ENCODE measurements around the gene UBE2E2.

The UBE2E2 gene

DNA sequence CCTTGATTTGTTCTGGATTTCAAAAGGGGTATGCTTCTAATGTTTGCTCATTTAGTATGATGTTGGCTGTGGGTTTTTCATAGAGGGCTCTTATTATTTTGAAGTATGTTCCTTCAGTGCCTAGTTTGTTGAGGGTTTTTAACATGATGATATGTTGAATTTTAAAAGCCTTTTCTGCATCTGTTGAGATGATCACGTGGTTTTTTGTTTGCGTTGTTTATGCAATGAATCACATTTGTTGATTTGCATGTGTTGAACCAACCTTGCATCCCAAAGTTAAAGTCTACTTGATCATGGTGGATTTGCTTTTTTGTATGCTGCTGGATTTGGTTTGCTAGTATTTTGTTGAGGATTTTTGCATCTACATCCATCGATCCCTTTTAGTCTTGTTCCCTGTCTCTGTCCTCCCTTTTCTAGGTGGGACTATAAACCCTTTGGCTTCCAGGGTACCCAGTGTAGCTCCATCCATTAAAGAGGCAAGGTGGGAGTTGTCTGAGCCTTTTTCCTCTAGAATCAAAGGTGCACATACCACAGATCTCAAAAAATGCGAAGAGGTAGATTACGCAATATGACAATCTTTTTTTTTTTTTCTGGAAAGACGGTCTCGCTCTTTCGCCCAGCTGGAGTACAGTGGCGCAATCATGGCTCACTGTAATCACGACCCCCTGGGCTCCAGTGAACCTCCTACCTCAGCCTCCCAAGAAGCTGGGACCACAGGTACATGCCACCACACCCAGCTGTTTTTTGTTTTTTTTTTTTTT, 381.0 kb downstream of the UBE2E2 start:
- TF ChIP-seq, protein P1, sequence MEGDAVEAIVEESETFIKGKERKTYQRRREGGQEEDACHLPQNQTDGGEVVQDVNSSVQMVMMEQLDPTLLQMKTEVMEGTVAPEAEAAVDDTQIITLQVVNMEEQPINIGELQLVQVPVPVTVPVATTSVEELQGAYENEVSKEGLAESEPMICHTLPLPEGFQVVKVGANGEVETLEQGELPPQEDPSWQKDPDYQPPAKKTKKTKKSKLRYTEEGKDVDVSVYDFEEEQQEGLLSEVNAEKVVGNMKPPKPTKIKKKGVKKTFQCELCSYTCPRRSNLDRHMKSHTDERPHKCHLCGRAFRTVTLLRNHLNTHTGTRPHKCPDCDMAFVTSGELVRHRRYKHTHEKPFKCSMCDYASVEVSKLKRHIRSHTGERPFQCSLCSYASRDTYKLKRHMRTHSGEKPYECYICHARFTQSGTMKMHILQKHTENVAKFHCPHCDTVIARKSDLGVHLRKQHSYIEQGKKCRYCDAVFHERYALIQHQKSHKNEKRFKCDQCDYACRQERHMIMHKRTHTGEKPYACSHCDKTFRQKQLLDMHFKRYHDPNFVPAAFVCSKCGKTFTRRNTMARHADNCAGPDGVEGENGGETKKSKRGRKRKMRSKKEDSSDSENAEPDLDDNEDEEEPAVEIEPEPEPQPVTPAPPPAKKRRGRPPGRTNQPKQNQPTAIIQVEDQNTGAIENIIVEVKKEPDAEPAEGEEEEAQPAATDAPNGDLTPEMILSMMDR (conservative IDR thresholded peaks at IDR 0.05; ENCODE audit: low read depth, low read length): no peak
- no peak overlapping the region for H3K4me3 ChIP-seq (ENCODE audit: low read depth, low read length)
- DNase-seq (ENCODE audit: low read depth): no peak

DNA sequence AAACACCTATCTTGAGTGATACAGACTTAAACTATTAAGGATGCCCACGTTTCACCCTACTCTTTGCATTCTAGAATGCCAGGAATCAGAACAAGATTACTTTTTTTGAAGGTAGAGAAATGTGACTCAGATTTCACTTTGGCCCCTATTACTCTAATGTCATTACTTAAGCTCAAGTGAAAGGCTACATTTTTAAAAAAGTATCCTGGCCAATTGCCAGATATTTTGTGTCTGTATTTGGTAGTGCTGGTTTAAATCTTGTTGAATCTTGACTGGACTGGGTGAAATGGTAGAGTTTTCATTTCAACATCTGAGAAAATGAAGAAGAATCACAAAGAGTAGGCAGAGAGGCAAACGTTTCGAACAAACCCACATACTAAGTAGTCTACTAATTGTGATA, 384.4 kb downstream of the UBE2E2 start:
- no peak overlapping the region for H3K4me3 ChIP-seq (ENCODE audit: low read depth, low read length)
- no peak for DNase-seq (ENCODE audit: low read depth)
- TF ChIP-seq, protein P1 (conservative IDR thresholded peaks at IDR 0.05; ENCODE audit: low read depth, low read length): no peak

DNA sequence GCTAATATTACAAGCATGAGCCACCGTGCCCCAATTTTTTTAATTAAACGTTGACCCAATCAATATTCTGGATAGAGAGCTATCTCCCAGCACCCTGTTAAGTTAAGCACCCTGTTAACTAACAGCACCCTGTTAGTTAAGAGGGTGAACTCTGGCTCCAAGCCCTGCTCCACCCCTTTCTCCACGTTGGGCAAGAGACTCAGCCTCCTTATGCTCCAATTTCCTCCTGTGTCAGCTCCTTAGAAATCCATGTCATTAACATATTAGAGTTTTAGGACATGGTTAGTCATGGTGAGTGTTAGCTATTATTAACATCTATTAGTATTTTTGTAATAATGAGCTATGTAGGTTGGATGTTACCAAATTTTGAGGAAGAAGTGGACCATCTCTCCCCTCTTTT, 385.4 kb downstream of the UBE2E2 start:
- H3K4me3 ChIP-seq (ENCODE audit: low read depth, low read length): no peak overlapping the region
- no peak for DNase-seq (ENCODE audit: low read depth)
- TF ChIP-seq, protein P1 (conservative IDR thresholded peaks at IDR 0.05; ENCODE audit: low read depth, low read length): no peak

DNA sequence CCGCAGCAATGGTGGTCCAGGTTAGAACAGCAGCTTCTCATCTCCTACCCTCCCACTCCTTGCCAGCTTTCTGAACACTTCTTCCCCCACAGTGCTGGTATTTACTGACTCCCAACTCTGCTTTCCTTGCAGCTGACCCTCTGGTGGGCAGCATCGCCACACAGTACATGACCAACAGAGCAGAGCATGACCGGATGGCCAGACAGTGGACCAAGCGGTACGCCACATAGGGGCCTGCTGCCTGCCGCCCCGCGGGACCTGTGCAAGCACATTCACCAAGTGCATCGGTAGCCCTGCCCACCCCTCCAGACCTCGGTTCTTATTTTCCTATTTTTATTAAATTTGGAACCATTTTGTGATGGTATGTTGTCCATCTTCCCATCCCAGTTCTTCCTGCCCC, 386.5 kb downstream of the UBE2E2 start:
- H3K4me3 ChIP-seq (ENCODE audit: low read depth, low read length): no peak overlapping the region
- TF ChIP-seq, protein P1 (conservative IDR thresholded peaks at IDR 0.05; ENCODE audit: low read depth, low read length): no peak
- no peak for DNase-seq (ENCODE audit: low read depth)

DNA sequence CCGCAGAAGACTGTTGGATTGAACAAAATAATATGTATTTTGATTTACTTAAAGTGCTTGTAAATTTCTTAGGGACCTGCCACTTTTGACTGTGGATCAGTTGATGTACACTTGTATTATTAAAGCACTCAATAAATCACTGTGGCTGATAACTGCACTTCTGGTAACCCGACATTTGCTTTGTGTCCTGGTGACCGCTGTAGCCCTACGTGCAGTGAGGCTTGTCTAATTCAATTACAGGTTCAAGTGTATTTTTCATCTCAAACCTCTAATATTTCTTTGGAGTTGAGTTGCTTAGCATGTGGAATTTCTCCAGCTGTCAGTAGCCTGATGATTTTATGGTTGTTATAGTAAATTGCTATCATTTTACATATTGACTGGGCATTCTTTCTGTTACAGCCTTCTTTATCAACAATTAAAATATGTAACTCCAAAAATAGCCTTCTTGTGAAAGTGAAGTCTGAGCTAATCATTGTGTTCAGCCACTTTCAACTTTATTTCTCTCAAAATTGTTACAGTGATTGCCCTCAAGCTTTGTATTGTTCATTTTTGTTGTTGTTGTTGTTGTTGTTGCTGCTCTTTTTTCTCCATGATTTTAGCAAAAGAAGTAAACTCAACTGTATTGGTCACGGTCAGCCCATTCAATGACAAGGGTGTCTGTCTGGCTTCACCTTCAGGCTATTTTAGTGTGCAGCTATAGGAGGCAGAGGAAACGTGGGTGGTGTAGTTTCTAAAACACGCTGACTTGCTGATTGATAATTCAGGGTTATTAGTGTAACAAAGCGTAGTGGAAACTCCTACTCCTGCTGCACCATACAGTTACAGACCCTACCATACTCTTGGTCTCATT, 387.5 kb downstream of the UBE2E2 start:
- no peak overlapping the region for H3K4me3 ChIP-seq (ENCODE audit: low read depth, low read length)
- TF ChIP-seq, protein P1 (conservative IDR thresholded peaks at IDR 0.05; ENCODE audit: low read depth, low read length): no peak
- no peak for DNase-seq (ENCODE audit: low read depth)

DNA sequence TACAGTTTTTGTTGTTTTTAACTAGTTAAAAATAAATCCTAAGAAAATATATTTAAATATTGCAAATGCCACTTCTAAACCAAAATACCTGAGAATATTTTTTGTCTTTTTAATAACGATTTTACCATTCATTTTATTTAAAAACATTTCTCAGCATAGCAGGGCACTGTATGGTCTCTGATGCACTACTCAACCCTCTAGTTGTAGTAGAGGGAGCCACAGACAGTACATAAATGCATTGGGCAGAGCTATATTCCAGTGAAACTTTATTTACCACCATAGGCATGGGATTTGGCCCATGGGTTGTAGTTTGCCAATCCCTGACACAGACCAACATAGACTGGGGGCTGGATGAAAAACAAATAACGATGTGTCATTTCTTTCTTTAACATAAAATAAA, 388.2 kb downstream of the UBE2E2 start:
- TF ChIP-seq, protein P1 (conservative IDR thresholded peaks at IDR 0.05; ENCODE audit: low read depth, low read length): no peak
- DNase-seq (ENCODE audit: low read depth): no peak
- no peak overlapping the region for H3K4me3 ChIP-seq (ENCODE audit: low read depth, low read length)

All from choroid plexus epithelial cell (primary cell).